Progenitor cell of endocrine pancreas (in vitro differentiated cells): ENCODE data around the gene ZNF536. TPM values are rescaled to one million over a fixed set of nuclear protein-coding genes. Genes with fewer than 3 reads are reported as not detected.

Source experiments
- DNase-seq: peaks from one replicate; pipeline ENCODE4 v3.0.0; 2021; ENCODE audit warnings: low spot score; ENCODE audit not compliant: unreplicated experiment
- H3K27ac Mint-ChIP-seq: 2 replicates; pipeline ENCODE4 v1.8.0; 2021; ENCODE audit warnings: mild to moderate bottlenecking, moderate library complexity, mixed read lengths
- H3K27me3 Mint-ChIP-seq: 2 replicates; pipeline ENCODE4 v1.8.0; 2021; ENCODE audit warnings: mixed read lengths
- H3K36me3 Mint-ChIP-seq: 2 replicates; pipeline ENCODE4 v1.8.0; 2022; ENCODE audit warnings: mixed read lengths; ENCODE audit not compliant: insufficient read depth
- H3K4me1 Mint-ChIP-seq: 2 replicates; pipeline ENCODE4 v1.8.0; 2021; ENCODE audit warnings: low read depth, mixed read lengths
- H3K4me3 Mint-ChIP-seq: 2 replicates; pipeline ENCODE4 v1.8.0; 2021; ENCODE audit warnings: low read depth, mild to moderate bottlenecking, moderate library complexity, mixed read lengths
- H3K9me3 Mint-ChIP-seq: 2 replicates; pipeline ENCODE4 v1.8.0; 2021; ENCODE audit warnings: low read depth, mixed read lengths
- total RNA-seq: library from RNA; stranded (reverse); gene quantifications from 2 replicates; pipeline ENCODE4 v1.2.1, GENCODE V29; 2021
- TF ChIP-seq, protein P1 (sequence below): fragments of 200-600 bp; sonication (generic); IDR thresholded peaks from one replicate; pipeline ENCODE4 v1.5.0; 2021; ENCODE audit warnings: antibody characterized with exemption, mild to moderate bottlenecking; ENCODE audit not compliant: unreplicated experiment

The ZNF536 gene
- total RNA-seq, 1 donor from 2014 or later: 2.0 TPM

DNA sequence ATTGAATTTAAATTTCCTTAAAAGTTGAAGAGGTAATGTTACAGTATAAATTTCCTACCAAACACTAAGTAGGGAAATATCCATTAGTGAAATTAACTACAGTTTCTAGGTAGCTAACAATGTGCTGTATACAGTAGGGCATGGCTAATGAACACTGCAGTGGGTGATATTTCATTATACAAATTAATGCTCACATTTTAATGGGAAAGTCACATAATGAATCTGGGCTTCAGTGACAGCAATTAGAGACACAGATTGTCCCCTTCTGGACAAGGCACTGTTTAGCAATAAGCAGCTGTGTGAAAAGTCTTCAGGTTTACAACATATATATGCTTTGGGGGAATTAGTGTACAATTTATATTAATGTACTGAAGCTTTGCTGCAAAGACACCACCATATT, 169.4 kb downstream of the ZNF536 start:
- H3K4me1 Mint-ChIP-seq: no peaks in the 10 kb centered on the region
- TF ChIP-seq, protein P1, sequence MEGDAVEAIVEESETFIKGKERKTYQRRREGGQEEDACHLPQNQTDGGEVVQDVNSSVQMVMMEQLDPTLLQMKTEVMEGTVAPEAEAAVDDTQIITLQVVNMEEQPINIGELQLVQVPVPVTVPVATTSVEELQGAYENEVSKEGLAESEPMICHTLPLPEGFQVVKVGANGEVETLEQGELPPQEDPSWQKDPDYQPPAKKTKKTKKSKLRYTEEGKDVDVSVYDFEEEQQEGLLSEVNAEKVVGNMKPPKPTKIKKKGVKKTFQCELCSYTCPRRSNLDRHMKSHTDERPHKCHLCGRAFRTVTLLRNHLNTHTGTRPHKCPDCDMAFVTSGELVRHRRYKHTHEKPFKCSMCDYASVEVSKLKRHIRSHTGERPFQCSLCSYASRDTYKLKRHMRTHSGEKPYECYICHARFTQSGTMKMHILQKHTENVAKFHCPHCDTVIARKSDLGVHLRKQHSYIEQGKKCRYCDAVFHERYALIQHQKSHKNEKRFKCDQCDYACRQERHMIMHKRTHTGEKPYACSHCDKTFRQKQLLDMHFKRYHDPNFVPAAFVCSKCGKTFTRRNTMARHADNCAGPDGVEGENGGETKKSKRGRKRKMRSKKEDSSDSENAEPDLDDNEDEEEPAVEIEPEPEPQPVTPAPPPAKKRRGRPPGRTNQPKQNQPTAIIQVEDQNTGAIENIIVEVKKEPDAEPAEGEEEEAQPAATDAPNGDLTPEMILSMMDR: no peak
- H3K36me3 Mint-ChIP-seq: no peaks in the 10 kb centered on the region
- no peak for DNase-seq
- H3K27me3 Mint-ChIP-seq: peaks cover 10% of the 10 kb centered on the region
- no peak overlapping the region for H3K27ac Mint-ChIP-seq
- no peak overlapping the region for H3K4me3 Mint-ChIP-seq
- no peaks in the 10 kb centered on the region for H3K9me3 Mint-ChIP-seq

DNA sequence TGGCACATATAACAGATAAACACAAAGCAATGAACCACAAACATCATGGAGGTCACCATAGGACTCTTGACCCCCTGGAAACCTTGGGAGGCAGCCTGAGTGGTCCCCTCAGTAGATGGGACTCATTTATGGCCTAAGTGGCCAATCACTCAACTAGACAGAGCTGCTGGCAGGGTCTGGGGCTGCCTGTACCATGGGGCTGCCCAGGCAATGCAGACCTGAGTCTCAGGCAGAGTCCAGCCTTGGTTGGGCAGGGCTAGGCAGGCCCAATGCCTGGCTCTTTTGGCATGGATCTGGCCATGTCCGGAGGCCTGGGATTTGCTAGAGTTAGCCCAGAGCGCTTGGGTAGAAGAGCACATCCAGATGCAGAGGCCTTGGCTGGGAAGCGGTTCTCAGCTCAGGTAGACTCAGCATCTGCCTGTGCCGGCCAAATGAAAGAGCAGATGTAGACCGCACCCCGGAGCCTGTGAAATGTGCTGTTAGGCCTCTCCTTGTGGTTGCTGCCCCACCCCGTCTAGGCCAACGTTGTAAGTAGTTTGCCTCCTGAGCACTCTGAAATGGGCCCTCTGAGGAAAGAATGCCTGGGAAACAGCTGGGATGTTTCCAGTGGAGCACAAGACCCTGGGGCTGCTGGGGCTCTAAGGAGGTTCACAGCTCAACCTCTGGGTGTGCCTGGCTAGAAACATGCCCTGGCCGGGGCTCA, 171.2 kb downstream of the ZNF536 start:
- no peaks in the 10 kb centered on the region for H3K36me3 Mint-ChIP-seq
- H3K27ac Mint-ChIP-seq: no peak overlapping the region
- H3K4me1 Mint-ChIP-seq: no peaks in the 10 kb centered on the region
- no peaks in the 10 kb centered on the region for H3K9me3 Mint-ChIP-seq
- peaks cover 3% of the 10 kb centered on the region for H3K27me3 Mint-ChIP-seq
- DNase-seq: no peak
- no peak overlapping the region for H3K4me3 Mint-ChIP-seq
- TF ChIP-seq, protein P1: no peak

DNA sequence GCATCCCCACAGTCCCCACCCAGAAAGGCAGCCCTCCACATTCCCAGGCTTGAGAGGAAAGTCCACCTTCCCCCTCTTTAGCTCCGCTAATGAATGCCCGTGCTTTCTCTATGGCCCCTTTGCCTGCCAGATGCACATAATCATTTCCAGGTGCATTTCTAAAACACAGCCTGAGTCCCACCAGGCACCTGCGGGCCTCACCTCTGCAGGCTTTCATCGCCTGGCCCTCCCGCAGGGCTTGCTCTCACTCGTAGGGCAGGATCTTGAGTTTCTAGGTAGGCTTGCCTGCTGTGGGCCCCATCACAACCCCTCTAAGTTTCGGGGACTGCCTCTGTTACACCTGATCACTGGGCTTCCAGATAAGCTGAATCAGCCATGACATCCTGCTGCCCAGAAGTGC, 173.6 kb downstream of the ZNF536 start:
- TF ChIP-seq, protein P1: no peak
- DNase-seq: no peak
- peaks cover 8% of the 10 kb centered on the region for H3K27me3 Mint-ChIP-seq
- H3K27ac Mint-ChIP-seq: no peak overlapping the region
- no peak overlapping the region for H3K4me3 Mint-ChIP-seq
- no peaks in the 10 kb centered on the region for H3K36me3 Mint-ChIP-seq
- no peaks in the 10 kb centered on the region for H3K9me3 Mint-ChIP-seq
- H3K4me1 Mint-ChIP-seq: no peaks in the 10 kb centered on the region

DNA sequence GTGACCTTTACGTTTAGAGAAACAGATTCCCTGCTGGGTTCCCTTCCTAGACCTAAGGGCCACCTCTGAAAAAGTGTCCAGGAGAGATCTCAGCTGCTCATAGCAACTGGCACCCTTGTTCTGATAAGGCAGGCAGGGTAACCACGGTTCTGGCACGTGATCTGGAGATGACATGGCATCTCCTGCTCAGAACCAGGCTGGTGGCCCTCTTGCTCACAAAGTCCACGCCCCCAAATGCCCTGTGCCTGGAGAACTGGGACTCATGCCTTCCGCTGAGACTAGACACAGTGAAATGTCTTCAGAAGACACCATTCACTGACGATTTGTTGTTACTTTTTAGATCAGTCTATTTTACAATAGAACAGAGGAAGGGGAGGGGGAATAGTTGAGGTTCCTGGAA, 174.1 kb downstream of the ZNF536 start:
- H3K27me3 Mint-ChIP-seq: peaks cover 8% of the 10 kb centered on the region
- TF ChIP-seq, protein P1: no peak
- H3K9me3 Mint-ChIP-seq: no peaks in the 10 kb centered on the region
- H3K4me1 Mint-ChIP-seq: no peaks in the 10 kb centered on the region
- no peak for DNase-seq
- H3K4me3 Mint-ChIP-seq: no peak overlapping the region
- no peak overlapping the region for H3K27ac Mint-ChIP-seq
- H3K36me3 Mint-ChIP-seq: no peaks in the 10 kb centered on the region

DNA sequence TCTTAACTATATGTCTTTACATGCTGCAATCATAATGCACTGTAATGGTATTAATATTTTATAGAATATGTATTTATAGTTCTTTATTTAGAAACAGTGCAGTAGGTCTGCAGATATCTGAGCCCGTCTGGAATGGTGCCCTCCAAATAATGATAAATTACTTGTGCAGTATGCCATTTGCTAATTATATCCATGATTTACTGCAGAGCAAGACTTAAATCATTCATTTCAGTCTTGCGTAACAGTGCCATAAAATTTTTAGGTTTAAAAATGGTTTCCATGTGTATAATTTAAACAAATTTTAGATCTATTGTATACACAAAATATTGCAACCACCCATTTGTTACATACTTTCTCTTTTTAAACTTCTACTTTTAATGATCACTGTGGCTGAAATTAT, 175.1 kb downstream of the ZNF536 start:
- DNase-seq: no peak
- no peaks in the 10 kb centered on the region for H3K9me3 Mint-ChIP-seq
- no peaks in the 10 kb centered on the region for H3K36me3 Mint-ChIP-seq

More for the DNA sequence above, 175.1 kb downstream of the ZNF536 start:
- H3K27ac Mint-ChIP-seq: no peak overlapping the region
- H3K4me1 Mint-ChIP-seq: no peaks in the 10 kb centered on the region
- TF ChIP-seq, protein P1: no peak
- peaks cover 17% of the 10 kb centered on the region for H3K27me3 Mint-ChIP-seq
- H3K4me3 Mint-ChIP-seq: no peak overlapping the region
